ENCODE data around the gene PGA5. TPM values are rescaled to one million over a fixed set of nuclear protein-coding genes. Genes with fewer than 3 reads are reported as not detected.

PGA5 gene
- total and polyA plus RNA-seq, 10 of the 15 experiments (the other 5 are each of a cell fraction or from before 2014, with no cell fraction given), result not detected

- Histone ChIP-seq H3K4me3 (no peak overlapping the region), H3K27ac (ENCODE audit: control insufficient read depth, insufficient read depth) (no peak overlapping the region), H3K79me2 (ENCODE audit: control insufficient read depth, insufficient read depth, low read length) (no peaks in the 10 kb centered on the region; the same call in 1 of the 2 replicates), H3K9me3 (replicated peaks; ENCODE audit: control insufficient read depth, insufficient read depth, low read length) (no peaks in the 10 kb centered on the region), H3K36me3 (ENCODE audit: control insufficient read depth in 2 of 2, insufficient read depth in 2 of 2, low read length in 1 of 2) (no peaks in the 10 kb centered on the region), H2AFZ (ENCODE audit: control insufficient read depth, low read depth, low read length) (no peak overlapping the region), H4K20me1 (ENCODE audit: control insufficient read depth, insufficient read depth) (no peaks in the 10 kb centered on the region), H3K9ac (ENCODE audit: control insufficient read depth, insufficient read depth, low read length) (no peak overlapping the region), H3K4me1 (ENCODE audit: control insufficient read depth, insufficient read depth, low read length) (peaks cover 8% of the 10 kb centered on the region), H3K27me3 (replicated peaks in 1 of 2; ENCODE audit: control insufficient read depth in 2 of 2, insufficient read depth in 2 of 2, low read length in 1 of 2) (no peaks in the 10 kb centered on the region), H3K4me2 (ENCODE audit: control insufficient read depth, insufficient read depth) (no peak overlapping the region)
- in situ Hi-C loops (cut with MboI), result no loop called here
- POLR2A ChIA-PET, result no interaction called here
- WGBS (ENCODE audit: insufficient coverage, insufficient replicate concordance, low lambda C conversion rate, missing lambda C conversion rate), result 43% methylated on average over 12 of the region's 12 CpGs
- CTCF ChIA-PET, result interaction anchor here (1.3 kb wide), 1 partner anchor 36 kb away, joined by 4 read pairs; no protein-coding TSS in a partner anchor
- intact Hi-C loops (cut with micrococcal nuclease; ENCODE audit: unreplicated experiment), result no loop called here
- BruUV-seq (replicated peaks), result no TSS peak
- RAD21 ChIA-PET (ENCODE audit: unreplicated experiment), result no interaction called here
- FAIRE-seq, result no peak
- ATAC-seq, result no peak
- TF ChIP-seq NFXL1 (IDR thresholded peaks at IDR 0.05; ENCODE audit: borderline replicate concordance) (no peak), ZNF592 (IDR thresholded peaks at IDR 0.05) (no peak), MEF2B (IDR thresholded peaks at IDR 0.05; ENCODE audit: partially characterized antibody, poor library complexity, severe bottlenecking) (no peak), CTCF (IDR thresholded peaks at IDR 0.05 in 2 of 3, conservative IDR thresholded peaks at IDR 0.05 in 1 of 3; ENCODE audit: control insufficient read depth in 2 of 3, extremely low read depth in 1 of 3, insufficient read depth in 1 of 3, low read depth in 3 of 3, low read length in 3 of 3) (peak in 2 of 3 experiments; percentile 20 to 48; a peak in 4 of 6 replicates), WRNIP1 (IDR thresholded peaks at IDR 0.05; ENCODE audit: borderline replicate concordance, low read depth, low read length) (no peak), SPI1 (IDR thresholded peaks at IDR 0.05; ENCODE audit: borderline replicate concordance, insufficient read depth, low read depth, low read length) (no peak), CBFB (IDR thresholded peaks at IDR 0.05; ENCODE audit: low read depth) (no peak)
- TF ChIP-seq, protein P1, sequence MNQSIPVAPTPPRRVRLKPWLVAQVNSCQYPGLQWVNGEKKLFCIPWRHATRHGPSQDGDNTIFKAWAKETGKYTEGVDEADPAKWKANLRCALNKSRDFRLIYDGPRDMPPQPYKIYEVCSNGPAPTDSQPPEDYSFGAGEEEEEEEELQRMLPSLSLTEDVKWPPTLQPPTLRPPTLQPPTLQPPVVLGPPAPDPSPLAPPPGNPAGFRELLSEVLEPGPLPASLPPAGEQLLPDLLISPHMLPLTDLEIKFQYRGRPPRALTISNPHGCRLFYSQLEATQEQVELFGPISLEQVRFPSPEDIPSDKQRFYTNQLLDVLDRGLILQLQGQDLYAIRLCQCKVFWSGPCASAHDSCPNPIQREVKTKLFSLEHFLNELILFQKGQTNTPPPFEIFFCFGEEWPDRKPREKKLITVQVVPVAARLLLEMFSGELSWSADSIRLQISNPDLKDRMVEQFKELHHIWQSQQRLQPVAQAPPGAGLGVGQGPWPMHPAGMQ (IDR thresholded peaks at IDR 0.05; ENCODE audit: borderline replicate concordance), result no peak
- DNase-seq (ENCODE audit: low read depth, low spot score), result no peak
- SMC1A ChIA-PET (ENCODE audit: uncharacterized antibody, unreplicated experiment), result no interaction called here
Measured at GRCh38 chr11:61290905-61291690, 50.1 kb downstream of the PGA5 start.
